ENCODE data around the gene LRBA. TPM values are rescaled to one million over a fixed set of nuclear protein-coding genes. Genes with fewer than 3 reads are reported as not detected.

LRBA gene
- total and polyA plus RNA-seq, 3 donors from 2014 or later = 24.6 to 61.1 (median 60.8) TPM

DNA sequence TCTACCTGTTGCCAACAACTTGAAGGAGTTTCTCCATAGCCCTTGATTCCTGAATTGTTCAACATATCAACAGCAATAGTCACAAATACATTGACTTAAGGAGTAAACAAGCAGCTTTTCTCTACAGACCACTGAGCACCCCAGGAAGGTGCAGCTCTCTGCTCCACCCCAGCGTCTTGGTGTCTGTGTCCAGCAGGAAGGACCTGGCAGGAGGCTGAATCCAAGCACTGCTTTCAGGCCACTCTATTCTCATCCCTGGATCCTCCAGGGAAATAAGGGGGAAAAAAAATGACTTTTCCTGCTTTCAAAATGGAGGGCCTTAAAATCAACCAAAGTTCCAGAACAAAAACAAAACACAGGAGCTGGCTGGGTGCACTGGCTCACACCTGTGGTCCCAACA is 593.5 kb downstream of the LRBA start:
- no peak overlapping the region for H3K27ac ChIP-seq
- 64 to 68% methylated on average over 1 of the region's 1 CpG for WGBS, 2 donors

DNA sequence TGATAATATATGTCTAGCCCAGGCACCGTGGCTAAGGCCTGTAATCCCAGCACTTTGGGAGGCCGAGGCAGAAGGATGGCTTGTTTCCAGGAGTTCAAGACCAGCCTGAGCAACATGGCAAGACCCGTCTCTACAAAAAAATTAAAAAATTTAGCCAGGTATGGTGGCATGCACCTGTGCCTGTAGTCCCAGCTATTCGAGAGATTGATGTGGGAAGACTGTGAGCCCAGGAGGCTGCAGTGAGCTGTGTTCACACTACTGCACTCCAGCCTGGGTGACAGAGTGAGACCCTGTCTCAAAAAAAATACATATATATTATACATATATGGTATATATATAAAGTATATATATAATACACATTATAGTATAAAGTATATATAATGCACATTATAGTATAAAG is 595.1 kb downstream of the LRBA start:
- Histone ChIP-seq H3K27me3 (no peaks in the 10 kb centered on the region), H3K4me1 (no peaks in the 10 kb centered on the region), H3K9me3 (no peaks in the 10 kb centered on the region), H3K27ac (no peak overlapping the region), H3K4me3 (no peak overlapping the region), H3K36me3 (ENCODE audit: low read depth, missing control alignments) (no peaks in the 10 kb centered on the region)
- intact Hi-C loops (cut with DNase I; ENCODE audit: low total_unique reads) = no loop called here
- TF ChIP-seq, protein P1, sequence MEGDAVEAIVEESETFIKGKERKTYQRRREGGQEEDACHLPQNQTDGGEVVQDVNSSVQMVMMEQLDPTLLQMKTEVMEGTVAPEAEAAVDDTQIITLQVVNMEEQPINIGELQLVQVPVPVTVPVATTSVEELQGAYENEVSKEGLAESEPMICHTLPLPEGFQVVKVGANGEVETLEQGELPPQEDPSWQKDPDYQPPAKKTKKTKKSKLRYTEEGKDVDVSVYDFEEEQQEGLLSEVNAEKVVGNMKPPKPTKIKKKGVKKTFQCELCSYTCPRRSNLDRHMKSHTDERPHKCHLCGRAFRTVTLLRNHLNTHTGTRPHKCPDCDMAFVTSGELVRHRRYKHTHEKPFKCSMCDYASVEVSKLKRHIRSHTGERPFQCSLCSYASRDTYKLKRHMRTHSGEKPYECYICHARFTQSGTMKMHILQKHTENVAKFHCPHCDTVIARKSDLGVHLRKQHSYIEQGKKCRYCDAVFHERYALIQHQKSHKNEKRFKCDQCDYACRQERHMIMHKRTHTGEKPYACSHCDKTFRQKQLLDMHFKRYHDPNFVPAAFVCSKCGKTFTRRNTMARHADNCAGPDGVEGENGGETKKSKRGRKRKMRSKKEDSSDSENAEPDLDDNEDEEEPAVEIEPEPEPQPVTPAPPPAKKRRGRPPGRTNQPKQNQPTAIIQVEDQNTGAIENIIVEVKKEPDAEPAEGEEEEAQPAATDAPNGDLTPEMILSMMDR (IDR thresholded peaks at IDR 0.05) = no peak
- no peak for TF ChIP-seq POLR2A (IDR thresholded peaks at IDR 0.05)
- 96 to 100% methylated on average over 4 of the region's 4 CpGs for WGBS, 2 donors
- no peak for DNase-seq

More for the DNA sequence above, 593.5 kb downstream of the LRBA start:
- Histone ChIP-seq H3K4me3 (no peak overlapping the region), H3K27me3 (no peaks in the 10 kb centered on the region), H3K36me3 (ENCODE audit: low read depth, missing control alignments) (no peaks in the 10 kb centered on the region), H3K4me1 (no peaks in the 10 kb centered on the region), H3K9me3 (no peaks in the 10 kb centered on the region)
- DNase-seq = no peak
- intact Hi-C loops (cut with DNase I; ENCODE audit: low total_unique reads) = no loop called here
- TF ChIP-seq, protein P1 (IDR thresholded peaks at IDR 0.05) = no peak
- no peak for TF ChIP-seq POLR2A (IDR thresholded peaks at IDR 0.05)

DNA sequence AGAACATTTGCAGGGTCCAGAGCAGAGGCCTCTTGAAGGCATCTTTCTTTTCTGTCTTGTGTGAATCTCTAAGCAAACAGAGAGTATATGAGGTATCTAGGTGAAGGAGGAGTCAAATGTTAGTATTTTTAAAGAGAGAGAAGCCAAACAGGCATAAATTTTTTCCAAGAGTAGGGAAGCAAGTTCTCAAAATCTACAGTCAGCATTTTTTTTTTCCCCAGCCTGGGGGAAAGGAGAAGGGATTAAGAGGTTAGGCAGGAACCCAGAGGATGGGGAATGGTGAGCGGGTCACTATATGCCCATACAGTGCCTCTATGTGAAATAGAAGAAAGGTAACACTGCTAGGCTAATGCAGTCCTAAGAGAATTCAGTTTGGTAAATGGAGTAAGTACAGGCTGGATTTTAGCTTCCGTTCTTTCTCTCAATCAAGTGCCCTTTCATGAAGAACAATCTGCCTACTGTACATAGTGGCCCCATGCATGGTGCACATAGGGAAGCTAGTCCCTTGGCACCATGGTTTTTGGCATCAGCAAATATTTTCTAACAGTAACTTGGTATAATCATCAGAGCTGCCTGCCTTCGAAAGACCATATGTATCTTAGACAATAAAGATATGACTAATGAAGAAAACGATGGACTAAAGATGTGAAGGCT is 596.2 kb downstream of the LRBA start:
- DNase-seq = no peak
- no peaks in the 10 kb centered on the region for H3K27me3 ChIP-seq
- WGBS, 2 donors = 89 to 93% methylated on average over 4 of the region's 4 CpGs
- no peaks in the 10 kb centered on the region for H3K36me3 ChIP-seq (ENCODE audit: low read depth, missing control alignments)
- TF ChIP-seq, protein P1 (IDR thresholded peaks at IDR 0.05) = no peak
- no peak for TF ChIP-seq POLR2A (IDR thresholded peaks at IDR 0.05)
- intact Hi-C loops (cut with DNase I; ENCODE audit: low total_unique reads) = no loop called here
- H3K4me1 ChIP-seq = no peaks in the 10 kb centered on the region
- H3K4me3 ChIP-seq = no peak overlapping the region
- no peak overlapping the region for H3K27ac ChIP-seq
- H3K9me3 ChIP-seq = no peaks in the 10 kb centered on the region

DNA sequence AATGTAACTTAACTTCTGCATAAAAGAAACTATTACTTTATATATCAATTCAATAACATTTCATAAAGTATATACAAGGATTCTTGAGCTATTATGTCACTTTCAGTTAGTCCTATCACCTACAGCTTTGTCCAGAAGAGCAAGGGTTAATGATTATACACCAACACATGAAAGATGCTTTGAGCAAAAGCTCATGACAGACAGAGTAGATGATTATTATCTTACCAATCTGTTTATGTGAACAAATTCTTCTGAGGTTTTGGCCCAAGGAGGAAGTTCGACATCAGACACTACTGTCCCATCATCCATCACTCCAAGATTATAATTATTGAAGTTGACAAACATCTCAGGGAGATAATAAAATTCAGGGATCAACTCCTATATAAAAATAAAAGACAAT is 599.9 kb downstream of the LRBA start:
- WGBS, 2 donors = 76 to 77% methylated on average over 1 of the region's 1 CpG
- DNase-seq = no peak
- Histone ChIP-seq H3K36me3 (ENCODE audit: low read depth, missing control alignments) (no peaks in the 10 kb centered on the region), H3K9me3 (no peaks in the 10 kb centered on the region), H3K27ac (no peak overlapping the region), H3K4me3 (no peak overlapping the region), H3K4me1 (no peaks in the 10 kb centered on the region), H3K27me3 (no peaks in the 10 kb centered on the region)
- TF ChIP-seq, protein P1 (IDR thresholded peaks at IDR 0.05) = no peak
- no peak for TF ChIP-seq POLR2A (IDR thresholded peaks at IDR 0.05)
- intact Hi-C loops (cut with DNase I; ENCODE audit: low total_unique reads) = no loop called here

DNA sequence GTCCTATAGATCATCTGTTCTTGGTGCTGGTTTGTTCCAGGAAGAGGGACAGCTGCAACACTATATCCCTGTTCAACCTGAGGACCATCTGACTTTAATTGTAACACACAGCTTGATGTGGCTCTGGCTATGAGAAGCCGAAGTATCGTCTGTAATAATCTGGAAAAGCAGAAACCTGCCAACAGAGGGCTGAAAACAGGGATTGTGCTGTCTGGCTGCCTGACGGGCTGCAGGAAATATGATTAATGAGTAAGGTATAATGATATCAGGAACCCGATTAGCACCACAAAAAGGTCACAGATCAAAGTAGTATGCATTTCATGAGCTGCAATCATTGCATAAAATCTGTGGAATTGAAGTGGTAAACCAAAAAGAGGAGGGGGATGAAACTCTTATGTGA is 603.6 kb downstream of the LRBA start:
- WGBS, 2 donors = 68% methylated on average over 4 of the region's 4 CpGs
- Histone ChIP-seq H3K4me1 (no peaks in the 10 kb centered on the region), H3K27me3 (no peaks in the 10 kb centered on the region), H3K9me3 (no peaks in the 10 kb centered on the region), H3K36me3 (ENCODE audit: low read depth, missing control alignments) (no peaks in the 10 kb centered on the region), H3K27ac (no peak overlapping the region), H3K4me3 (no peak overlapping the region)
- DNase-seq = no peak
- intact Hi-C loops (cut with DNase I; ENCODE audit: low total_unique reads) = no loop called here
- TF ChIP-seq, protein P1 (IDR thresholded peaks at IDR 0.05) = no peak
- no peak for TF ChIP-seq POLR2A (IDR thresholded peaks at IDR 0.05)

Measured in testis (tissue), 3 donors.